Skeletal muscle tissue (tissue), 4 donors: ENCODE measurements around the gene RASAL2. TPM values are rescaled to one million over a fixed set of nuclear protein-coding genes. Genes with fewer than 3 reads are reported as not detected.

ENCODE experiments used
- H3K27ac ChIP-seq: one replicate; pipeline ENCODE4 v1.7.0; 2013; ENCODE audit warnings: mild to moderate bottlenecking, low read depth, low read length, inconsistent platforms
- H3K27me3 ChIP-seq, 3 donors: one replicate each; pipeline ENCODE4 v1.7.0; 2013; ENCODE audit warnings: low read length in 3 of 3; ENCODE audit not compliant: control insufficient read depth in 3 of 3, insufficient read depth in 3 of 3
- H3K36me3 ChIP-seq, 3 donors: one replicate each; pipeline ENCODE4 v1.7.0; 2013; ENCODE audit warnings: low read length in 3 of 3; ENCODE audit not compliant: control insufficient read depth in 3 of 3, insufficient read depth in 3 of 3
- H3K4me1 ChIP-seq, 3 donors: one replicate each; pipeline ENCODE4 v1.7.0; 2013; ENCODE audit warnings: low read length in 3 of 3, mild to moderate bottlenecking in 3 of 3; ENCODE audit not compliant: control insufficient read depth in 3 of 3, insufficient read depth in 3 of 3
- H3K4me3 ChIP-seq, 3 donors: one replicate each; pipeline ENCODE4 v1.7.0; 2013; ENCODE audit warnings: low read length in 3 of 3
- H3K9ac ChIP-seq, 3 donors: one replicate each; pipeline ENCODE4 v1.7.0; 2013; ENCODE audit warnings: low read length in 3 of 3, mild to moderate bottlenecking in 3 of 3, moderate library complexity in 2 of 3, low read depth in 1 of 3
- H3K9me3 ChIP-seq, 3 donors: one replicate each; pipeline ENCODE4 v1.7.0; 2013; ENCODE audit warnings: low read length in 3 of 3; ENCODE audit not compliant: control insufficient read depth in 3 of 3
- total RNA-seq: library from RNA; depleted of rRNA; stranded (reverse); fragments of >200 nt; gene quantifications from one replicate; pipeline ENCODE4 v1.2.3, GENCODE V29; 2014
- donor health status: Osteomylitis.

Gene RASAL2
- total RNA-seq, 1 donor from 2014 or later = 8.4 TPM

- H3K27me3 ChIP-seq = no peaks in the 10 kb centered on the region
- no peak overlapping the region for H3K9ac ChIP-seq
- H3K36me3 ChIP-seq = peaks cover 0 to 2% (median 0%) of the 10 kb centered on the region in 3 donors
- no peaks in the 10 kb centered on the region for H3K9me3 ChIP-seq
- no peak overlapping the region for H3K4me3 ChIP-seq
- H3K27ac ChIP-seq = no peak overlapping the region
- no peaks in the 10 kb centered on the region for H3K4me1 ChIP-seq
Measured at GRCh38 chr1:178418284-178418955, 324.5 kb downstream of the RASAL2 start.

- Histone ChIP-seq H3K9ac (no peak overlapping the region), H3K4me1 (no peaks in the 10 kb centered on the region), H3K27me3 (no peaks in the 10 kb centered on the region), H3K27ac (no peak overlapping the region), H3K36me3 (no peaks in the 10 kb centered on the region), H3K9me3 (no peaks in the 10 kb centered on the region), H3K4me3 (no peak overlapping the region)
Measured at GRCh38 chr1:178434360-178434759, 340.5 kb downstream of the RASAL2 start.

GRCh38 chr1:178434899-178435435 lies 341.1 kb downstream of the RASAL2 start:
- no peaks in the 10 kb centered on the region for H3K36me3 ChIP-seq
- H3K27me3 ChIP-seq = no peaks in the 10 kb centered on the region
- no peaks in the 10 kb centered on the region for H3K4me1 ChIP-seq
- no peak overlapping the region for H3K9ac ChIP-seq
- H3K4me3 ChIP-seq = no peak overlapping the region
- no peak overlapping the region for H3K27ac ChIP-seq
- no peaks in the 10 kb centered on the region for H3K9me3 ChIP-seq

GRCh38 chr1:178436899-178437298 lies 343.0 kb downstream of the RASAL2 start:
- H3K9me3 ChIP-seq = no peaks in the 10 kb centered on the region
- no peak overlapping the region for H3K27ac ChIP-seq
- H3K9ac ChIP-seq = no peak overlapping the region
- H3K4me3 ChIP-seq = no peak overlapping the region
- no peaks in the 10 kb centered on the region for H3K27me3 ChIP-seq
- H3K36me3 ChIP-seq = peaks cover 0 to 6% (median 3%) of the 10 kb centered on the region in 3 donors
- no peaks in the 10 kb centered on the region for H3K4me1 ChIP-seq

- Histone ChIP-seq H3K27ac (no peak overlapping the region), H3K36me3 (peaks cover 3 to 12% (median 11%) of the 10 kb centered on the region in 3 donors), H3K4me1 (no peaks in the 10 kb centered on the region), H3K27me3 (no peaks in the 10 kb centered on the region), H3K9ac (no peak overlapping the region), H3K9me3 (no peaks in the 10 kb centered on the region), H3K4me3 (no peak overlapping the region)
Measured at GRCh38 chr1:178438432-178438831, 344.5 kb downstream of the RASAL2 start.

GRCh38 chr1:178442925-178443324 lies 349.0 kb downstream of the RASAL2 start:
- Histone ChIP-seq H3K9ac (no peak overlapping the region), H3K36me3 (peaks cover 3 to 18% (median 16%) of the 10 kb centered on the region in 3 donors), H3K9me3 (no peaks in the 10 kb centered on the region), H3K4me3 (no peak overlapping the region), H3K27me3 (no peaks in the 10 kb centered on the region), H3K27ac (no peak overlapping the region), H3K4me1 (no peaks in the 10 kb centered on the region)

- Histone ChIP-seq H3K4me3 (no peak overlapping the region), H3K4me1 (no peaks in the 10 kb centered on the region), H3K9me3 (no peaks in the 10 kb centered on the region), H3K36me3 (peaks cover 2 to 12% (median 10%) of the 10 kb centered on the region in 3 donors), H3K27me3 (no peaks in the 10 kb centered on the region), H3K9ac (no peak overlapping the region), H3K27ac (no peak overlapping the region)
Measured at GRCh38 chr1:178450871-178451270, 357.0 kb downstream of the RASAL2 start.

- Histone ChIP-seq H3K27ac (no peak overlapping the region), H3K36me3 (peaks cover 6 to 11% (median 8%) of the 10 kb centered on the region in 3 donors), H3K4me3 (no peak overlapping the region), H3K4me1 (no peaks in the 10 kb centered on the region), H3K9me3 (no peaks in the 10 kb centered on the region), H3K27me3 (no peaks in the 10 kb centered on the region), H3K9ac (no peak overlapping the region)
Measured at GRCh38 chr1:178451529-178451928, 357.6 kb downstream of the RASAL2 start.

GRCh38 chr1:178452013-178452412 lies 358.1 kb downstream of the RASAL2 start:
- Histone ChIP-seq H3K4me3 (no peak overlapping the region), H3K4me1 (no peaks in the 10 kb centered on the region), H3K27ac (no peak overlapping the region), H3K36me3 (peaks cover 8 to 15% (median 9%) of the 10 kb centered on the region in 3 donors), H3K9me3 (no peaks in the 10 kb centered on the region), H3K27me3 (no peaks in the 10 kb centered on the region), H3K9ac (no peak overlapping the region)

GRCh38 chr1:178456472-178456871 lies 362.6 kb downstream of the RASAL2 start:
- H3K27me3 ChIP-seq = no peaks in the 10 kb centered on the region
- no peak overlapping the region for H3K4me3 ChIP-seq
- H3K27ac ChIP-seq = no peak overlapping the region
- no peaks in the 10 kb centered on the region for H3K4me1 ChIP-seq
- no peak overlapping the region for H3K9ac ChIP-seq
- H3K36me3 ChIP-seq = peaks cover 12 to 25% (median 15%) of the 10 kb centered on the region in 3 donors
- H3K9me3 ChIP-seq = no peaks in the 10 kb centered on the region
